ENCODE measurements around the gene NPBWR2. TPM values are rescaled to one million over a fixed set of nuclear protein-coding genes. Genes with fewer than 3 reads are reported as not detected.

The NPBWR2 gene
- total and polyA plus RNA-seq, 3 donors from 2014 or later = 0.19 TPM; not detected in 2

GRCh38 chr20:64101731-64102621, 5.4 kb downstream of the NPBWR2 start:
- TF ChIP-seq CTCF (IDR thresholded peaks at IDR 0.05) (peak; percentile 31 to 67 (median 37)), POLR2A (IDR thresholded peaks at IDR 0.05) (no peak)

GRCh38 chr20:64100946-64101688, 6.2 kb downstream of the NPBWR2 start:
- H3K4me1 ChIP-seq = peaks cover 5% of the 10 kb centered on the region
- no peaks in the 10 kb centered on the region for H3K27me3 ChIP-seq
- H3K36me3 ChIP-seq (ENCODE audit: low read depth, missing control alignments) = no peaks in the 10 kb centered on the region
- no peak overlapping the region for H3K4me3 ChIP-seq
- TF ChIP-seq POLR2A (IDR thresholded peaks at IDR 0.05) = no peak
- TF ChIP-seq CTCF (IDR thresholded peaks at IDR 0.05) = no peak
- no peaks in the 10 kb centered on the region for H3K9me3 ChIP-seq
- DNase-seq = no peak
- intact Hi-C loops (cut with DNase I; ENCODE audit: low total_unique reads) = no loop called here
- H3K27ac ChIP-seq = no peak overlapping the region
- WGBS, 2 donors = 90 to 91% methylated on average over 9 of the region's 9 CpGs

More at GRCh38 chr20:64101731-64102621, 5.4 kb downstream of the NPBWR2 start:
- Histone ChIP-seq H3K27ac (no peak overlapping the region), H3K4me1 (peaks cover 5% of the 10 kb centered on the region), H3K4me3 (peak overlapping the region; percentile 32 to 48), H3K27me3 (no peaks in the 10 kb centered on the region), H3K36me3 (ENCODE audit: low read depth, missing control alignments) (no peaks in the 10 kb centered on the region), H3K9me3 (no peaks in the 10 kb centered on the region)
- WGBS, 2 donors = 8 to 19% methylated on average over 11 to 44 of the region's 64 CpGs
- intact Hi-C loops (cut with DNase I; ENCODE audit: low total_unique reads) = no loop called here
- DNase-seq = peak; percentile 64

- H3K27ac ChIP-seq = no peak overlapping the region
Observed at GRCh38 chr20:64100566-64100888, 6.8 kb downstream of the NPBWR2 start.

GRCh38 chr20:64099880-64100565, 7.3 kb downstream of the NPBWR2 start:
- intact Hi-C loops (cut with DNase I; ENCODE audit: low total_unique reads) = no loop called here
- TF ChIP-seq POLR2A (IDR thresholded peaks at IDR 0.05) (no peak), CTCF (IDR thresholded peaks at IDR 0.05) (no peak)
- Histone ChIP-seq H3K27me3 (no peaks in the 10 kb centered on the region), H3K9me3 (no peaks in the 10 kb centered on the region), H3K4me1 (peaks cover 5% of the 10 kb centered on the region), H3K27ac (no peak overlapping the region), H3K4me3 (no peak overlapping the region), H3K36me3 (ENCODE audit: low read depth, missing control alignments) (no peaks in the 10 kb centered on the region)
- WGBS, 2 donors = 89 to 91% methylated on average over 9 to 14 of the region's 14 CpGs
- no peak for DNase-seq

More at GRCh38 chr20:64100566-64100888, 6.8 kb downstream of the NPBWR2 start:
- Histone ChIP-seq H3K4me1 (peaks cover 5% of the 10 kb centered on the region), H3K27me3 (no peaks in the 10 kb centered on the region), H3K4me3 (no peak overlapping the region), H3K9me3 (no peaks in the 10 kb centered on the region), H3K36me3 (ENCODE audit: low read depth, missing control alignments) (no peaks in the 10 kb centered on the region)
- TF ChIP-seq CTCF (IDR thresholded peaks at IDR 0.05) (no peak), POLR2A (IDR thresholded peaks at IDR 0.05) (no peak)
- DNase-seq = no peak
- WGBS, 2 donors = 81 to 83% methylated on average over 4 of the region's 4 CpGs
- intact Hi-C loops (cut with DNase I; ENCODE audit: low total_unique reads) = no loop called here
